UCSD-AML1 (cell line): ENCODE results near the gene KIAA0825.

Experiments used
- DNase-seq: peaks from one replicate; lab custom pipeline; 2025; ENCODE audit not compliant: unreplicated experiment; lab: John Stamatoyannopoulos, UW

Gene KIAA0825

DNA sequence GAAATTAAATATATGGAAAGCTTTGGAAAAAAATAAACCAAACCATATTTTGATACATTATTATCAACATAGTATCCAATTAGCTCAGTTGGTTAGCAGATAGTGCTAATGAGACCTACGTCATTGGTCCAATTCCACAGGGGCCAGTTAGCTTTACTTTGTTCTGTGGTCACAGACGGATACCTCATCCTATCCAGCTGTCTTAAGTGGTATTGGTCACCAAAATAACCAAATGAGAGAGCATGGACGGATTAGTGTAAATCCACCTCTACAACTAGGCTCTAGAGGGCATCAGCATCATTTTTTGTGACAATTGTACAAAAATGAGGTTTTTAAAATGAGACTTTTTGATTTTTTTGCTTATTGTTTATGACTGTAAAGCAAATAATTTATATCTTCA is 364.2 kb downstream of the KIAA0825 start:
- no peak for DNase-seq

DNA sequence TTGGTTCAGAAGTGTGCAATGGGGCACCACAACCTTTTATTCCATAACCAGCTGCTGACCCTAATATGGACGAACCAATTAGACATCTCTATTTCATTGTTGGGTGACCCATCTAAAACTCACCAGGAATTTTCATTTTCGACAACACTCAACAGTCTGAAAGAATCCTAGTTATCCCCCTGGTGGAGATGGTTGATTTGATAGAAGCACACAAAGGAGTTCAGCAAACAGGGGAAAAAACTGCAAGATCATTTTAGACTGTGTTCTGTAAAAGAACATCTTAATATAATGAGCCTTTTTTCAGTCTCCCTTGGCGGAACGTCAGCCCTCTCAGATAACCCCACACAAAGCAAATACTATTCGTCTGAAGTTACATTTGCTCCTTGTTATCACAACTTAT is 367.4 kb downstream of the KIAA0825 start:
- no peak for DNase-seq

DNA sequence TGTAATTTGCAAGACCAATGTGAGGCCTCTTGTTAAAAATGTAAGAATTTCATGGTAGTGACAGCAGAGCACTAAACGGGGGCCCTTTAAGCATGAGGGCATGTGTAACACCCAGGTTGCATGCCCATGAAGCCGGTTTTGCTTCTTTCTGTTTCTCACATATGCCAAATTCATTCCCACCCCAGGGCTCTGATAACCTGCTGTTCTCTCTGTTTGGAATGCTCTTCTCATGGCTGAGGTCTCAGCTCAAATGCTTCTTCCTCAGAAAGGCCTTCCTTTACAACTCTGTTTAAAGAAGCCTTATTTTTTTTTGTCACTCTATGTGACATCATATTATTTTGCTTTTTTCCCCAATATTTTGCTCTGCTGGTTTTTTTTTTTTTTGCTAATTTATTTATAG is 369.0 kb downstream of the KIAA0825 start:
- DNase-seq, result no peak

DNA sequence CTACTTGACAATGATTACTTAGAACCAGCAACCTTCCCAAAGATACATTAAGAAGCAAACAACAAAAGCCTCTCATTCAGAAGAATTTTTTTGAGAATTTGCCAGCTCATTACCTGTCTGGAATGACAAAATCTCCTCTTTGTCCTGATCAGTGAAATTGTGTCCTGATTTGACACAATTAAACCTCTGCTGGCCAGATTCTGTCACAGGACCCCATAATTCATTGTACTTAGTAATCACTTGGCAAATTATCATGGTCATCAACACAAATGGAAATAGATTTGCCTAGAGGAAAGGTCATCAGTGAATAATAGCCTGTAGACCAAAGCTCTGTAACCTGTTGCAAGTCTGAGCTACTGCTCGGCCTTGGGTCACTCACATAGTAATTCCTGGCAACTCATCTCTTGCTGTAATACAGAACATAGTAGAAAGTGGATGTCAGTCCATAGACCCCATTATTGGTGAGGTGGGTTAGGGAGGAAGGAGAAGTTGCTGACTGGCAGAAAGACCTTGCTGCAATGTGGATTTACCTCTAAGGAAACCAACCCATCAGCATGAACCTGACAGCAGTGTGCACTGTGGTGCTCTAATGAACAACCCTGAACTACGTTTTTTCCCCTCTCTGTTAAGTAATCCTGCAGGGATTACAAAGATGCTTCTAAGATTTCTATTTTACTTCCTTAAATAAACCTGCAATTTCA is 370.1 kb downstream of the KIAA0825 start:
- no peak for DNase-seq

DNA sequence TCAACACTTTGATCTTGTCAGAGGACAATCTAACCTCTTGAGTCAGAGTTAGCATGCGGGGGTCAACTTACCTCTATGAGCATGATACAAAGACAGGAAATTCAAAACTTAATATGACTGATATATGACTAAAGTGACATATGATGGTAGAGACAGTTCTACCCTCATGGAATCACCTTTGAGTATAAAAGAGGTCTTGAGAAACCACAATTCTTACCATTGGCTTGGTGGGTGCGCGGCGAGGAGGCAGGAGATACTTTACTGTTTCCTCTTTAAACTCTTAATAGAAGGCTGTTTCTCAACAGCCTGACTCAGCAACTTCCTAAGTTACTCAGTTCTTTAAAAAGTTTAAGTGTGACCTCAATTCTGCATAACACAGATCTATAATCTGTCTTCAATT is 372.8 kb downstream of the KIAA0825 start:
- no peak for DNase-seq

DNA sequence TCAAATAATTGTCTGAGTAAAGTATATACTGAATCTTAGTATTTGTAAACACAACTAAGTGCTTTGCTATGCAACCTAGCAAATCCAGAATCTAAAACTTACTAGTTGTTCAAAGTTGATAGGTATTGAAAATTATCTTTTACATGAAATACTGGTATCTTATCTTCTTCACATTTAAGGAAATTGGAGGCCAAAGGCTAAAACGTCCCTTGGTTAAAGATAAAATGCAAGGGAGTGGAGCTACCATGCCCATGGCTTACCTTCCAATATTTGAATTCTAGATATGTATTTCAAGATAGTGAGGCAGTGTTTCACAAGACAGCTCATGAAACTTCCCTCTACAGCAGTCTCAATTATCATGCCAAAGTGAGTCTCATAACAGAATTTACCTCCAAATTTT is 373.5 kb downstream of the KIAA0825 start:
- no peak for DNase-seq

DNA sequence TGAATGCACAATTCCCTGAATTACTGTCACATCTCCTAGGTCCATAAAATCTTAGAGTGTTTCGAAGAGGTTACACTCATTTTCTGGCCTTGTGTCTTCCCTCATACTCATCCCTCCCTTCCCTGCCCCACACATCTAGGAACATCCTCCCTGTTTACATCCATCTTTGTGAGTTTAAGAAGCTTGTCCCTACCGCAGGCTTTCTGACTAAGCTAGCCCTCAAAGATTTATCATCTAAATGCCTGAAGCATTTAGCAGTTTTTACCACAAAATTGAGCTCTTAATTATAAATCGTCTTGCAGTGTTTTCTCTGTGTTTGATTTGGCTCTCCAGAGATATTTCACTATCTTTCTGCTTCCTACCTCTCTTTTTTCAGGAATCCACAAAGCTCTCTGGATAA is 374.8 kb downstream of the KIAA0825 start:
- no peak for DNase-seq

DNA sequence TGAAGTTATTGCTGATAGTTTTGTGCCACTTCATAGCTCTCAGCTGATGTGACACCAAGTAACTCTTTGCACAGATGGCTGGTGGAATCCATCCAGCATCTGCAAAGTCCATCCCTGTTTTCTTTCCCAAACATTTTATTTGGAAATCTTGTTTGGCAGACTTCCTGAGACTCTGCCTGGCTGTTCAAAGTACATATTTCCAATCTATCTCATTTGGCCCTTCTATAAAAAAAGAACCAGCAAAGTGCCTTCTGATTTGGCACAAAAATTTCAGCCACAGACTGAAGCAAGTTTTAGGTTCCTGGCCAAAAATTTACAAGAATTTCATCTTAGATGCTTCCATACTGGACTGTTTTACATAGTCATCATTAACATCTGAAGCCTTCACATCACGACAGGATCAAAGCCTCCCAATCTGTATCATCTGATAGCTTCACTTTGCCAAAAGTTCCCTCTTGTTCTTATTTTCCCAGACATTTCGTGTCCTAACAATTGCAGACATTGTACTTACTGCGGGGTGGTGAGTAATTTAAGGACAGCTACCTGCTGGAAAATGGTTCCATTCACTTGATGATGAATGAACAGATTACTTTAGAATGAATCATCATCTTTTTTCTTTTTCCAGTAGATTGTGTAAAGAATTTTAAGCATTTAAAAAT is 377.3 kb downstream of the KIAA0825 start:
- no peak for DNase-seq

DNA sequence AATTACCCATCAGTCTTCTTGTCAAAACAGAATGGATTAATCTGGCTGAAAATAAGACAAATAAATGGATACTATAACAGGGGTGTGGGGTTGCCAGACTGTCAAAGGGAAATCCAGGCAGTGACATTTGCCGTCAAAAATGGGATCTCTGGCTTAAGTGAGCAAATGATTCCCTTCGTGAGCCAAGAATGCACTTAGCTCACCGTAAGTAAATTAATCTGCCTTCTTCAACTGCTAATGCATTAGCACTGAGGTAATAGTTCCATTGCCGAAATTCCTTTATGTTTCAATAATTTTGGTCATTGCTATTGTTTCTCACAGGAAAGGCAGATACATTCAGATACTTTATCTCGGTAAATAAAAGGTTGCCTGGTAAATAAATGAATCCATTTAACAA is 377.8 kb downstream of the KIAA0825 start:
- no peak for DNase-seq

DNA sequence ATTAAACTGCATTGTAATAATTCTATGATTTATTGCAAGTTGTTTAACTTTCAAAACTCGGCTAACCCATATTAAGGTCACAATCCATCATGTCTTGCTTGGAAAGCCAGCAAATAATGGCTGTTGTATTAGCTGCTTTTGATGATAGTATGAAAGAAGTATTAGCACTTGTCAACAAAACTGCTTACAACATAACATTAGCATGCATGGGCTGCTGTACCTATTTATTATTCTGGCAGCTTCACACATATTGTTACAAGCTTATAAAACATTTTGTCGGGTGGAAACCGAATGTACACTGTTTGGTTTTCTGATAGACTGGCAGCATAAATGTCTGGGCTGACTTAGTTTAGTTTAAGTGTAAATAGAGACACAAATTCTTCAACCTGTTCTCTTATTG is 378.3 kb downstream of the KIAA0825 start:
- no peak for DNase-seq

DNA sequence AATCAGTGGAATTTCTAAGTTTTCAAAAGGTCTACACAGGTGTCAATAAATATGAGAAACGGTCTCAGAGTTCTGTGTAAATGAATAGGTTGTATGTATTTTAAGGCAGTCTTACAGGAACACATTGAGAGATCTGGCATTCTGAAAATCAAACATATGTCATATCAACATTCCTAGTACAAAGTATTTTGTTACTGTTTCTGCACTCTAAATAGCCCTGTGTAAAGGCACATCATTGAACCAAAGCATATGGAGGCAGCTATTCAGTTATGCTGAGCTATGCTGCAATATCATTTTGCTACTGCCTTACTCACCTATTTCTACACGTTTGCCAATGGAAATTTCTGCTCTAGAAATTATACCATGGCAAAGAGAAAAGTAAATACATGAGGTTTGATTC is 379.1 kb downstream of the KIAA0825 start:
- DNase-seq, result no peak

DNA sequence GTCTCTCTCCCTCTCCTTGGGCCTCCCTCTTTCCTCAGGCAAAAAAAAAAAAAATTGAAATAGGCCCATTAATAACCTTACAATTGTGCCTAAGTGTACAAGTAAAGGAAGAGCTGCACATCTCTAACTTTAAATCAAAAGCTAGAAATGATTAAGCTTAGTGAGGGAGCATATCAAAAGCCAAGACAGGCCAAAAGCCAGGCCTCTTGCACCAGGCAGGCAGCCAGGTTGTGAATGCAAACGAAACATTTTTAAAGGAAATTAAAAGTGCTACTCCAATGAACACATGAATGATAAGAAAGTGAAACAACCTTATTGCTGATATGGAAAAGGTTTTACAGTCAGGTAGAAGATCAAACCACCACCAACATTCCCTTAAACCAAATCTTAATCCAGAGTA is 383.4 kb downstream of the KIAA0825 start:
- no peak for DNase-seq

DNA sequence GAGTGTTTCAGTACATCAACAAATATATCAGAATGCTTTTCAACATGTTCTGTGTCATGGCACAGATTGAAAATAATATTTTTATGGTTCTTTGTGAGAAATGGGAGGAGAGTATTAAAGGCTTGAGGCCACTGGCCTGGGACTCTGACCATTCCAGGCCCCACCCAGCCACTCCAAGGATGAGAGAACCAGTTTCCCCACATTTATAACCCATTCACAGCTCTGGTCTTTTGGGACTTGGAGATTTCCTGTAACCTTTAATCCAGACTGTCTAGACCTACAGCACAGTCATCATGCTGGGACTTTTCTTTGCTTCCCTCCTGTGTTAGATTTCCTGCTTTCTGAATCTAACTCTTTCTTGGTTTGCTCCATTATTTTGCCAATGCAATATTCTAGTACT is 389.6 kb downstream of the KIAA0825 start:
- no peak for DNase-seq

DNA sequence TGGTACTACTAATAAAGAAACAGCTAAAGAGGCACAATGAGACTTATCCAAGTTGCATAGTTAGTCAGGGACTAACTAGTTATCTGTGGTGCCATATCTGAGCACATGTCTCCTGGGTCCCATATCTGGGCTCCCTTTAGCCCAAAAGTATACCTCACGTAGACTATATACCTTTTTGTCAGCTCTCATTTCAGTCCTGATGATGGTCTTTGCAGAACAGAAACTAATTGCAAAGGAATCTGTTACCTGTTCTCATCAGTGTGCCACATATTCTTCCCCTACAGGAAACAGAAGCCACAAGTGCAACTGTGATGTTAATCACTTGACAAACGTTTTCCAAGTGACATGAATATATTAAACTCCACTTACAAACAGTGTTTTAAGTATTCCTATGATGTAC is 395.2 kb downstream of the KIAA0825 start:
- DNase-seq, result no peak

DNA sequence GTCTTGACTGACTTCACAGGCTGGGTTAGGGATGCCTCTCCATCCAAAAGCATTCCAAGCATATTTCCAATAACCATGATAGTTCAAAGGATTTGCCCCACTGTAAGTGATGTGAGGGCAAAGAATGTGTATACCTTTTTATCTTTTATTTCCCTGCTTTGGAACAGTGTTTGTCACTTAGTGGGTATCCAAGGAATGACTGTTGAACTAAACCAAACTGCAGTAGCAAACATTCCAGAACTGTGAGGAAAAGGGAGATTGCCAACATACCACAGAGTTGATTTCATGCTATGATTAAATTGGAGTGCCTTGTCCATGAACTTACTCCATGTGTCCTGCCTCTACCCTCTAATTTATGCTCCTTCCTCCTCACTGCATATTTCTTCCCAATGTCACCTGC is 400.0 kb downstream of the KIAA0825 start:
- DNase-seq, result no peak

DNA sequence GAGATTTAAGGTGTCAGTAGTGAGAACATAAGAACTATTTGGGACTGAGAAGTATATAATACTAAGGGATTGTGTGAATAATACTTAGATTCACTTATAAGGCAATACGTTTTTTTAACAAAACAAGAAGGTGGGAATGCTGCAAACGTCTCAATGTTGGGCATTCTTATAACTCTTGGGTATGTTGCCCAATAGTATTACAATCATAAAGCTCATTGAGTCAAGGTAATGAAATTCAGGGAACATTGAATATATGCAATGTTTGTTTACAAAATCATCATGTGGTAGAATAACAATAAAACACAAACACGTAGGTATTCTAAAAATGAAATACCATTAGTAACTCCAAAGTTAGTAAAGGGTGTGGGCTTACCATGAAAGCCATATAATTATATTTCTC is 400.7 kb downstream of the KIAA0825 start:
- DNase-seq, result no peak

DNA sequence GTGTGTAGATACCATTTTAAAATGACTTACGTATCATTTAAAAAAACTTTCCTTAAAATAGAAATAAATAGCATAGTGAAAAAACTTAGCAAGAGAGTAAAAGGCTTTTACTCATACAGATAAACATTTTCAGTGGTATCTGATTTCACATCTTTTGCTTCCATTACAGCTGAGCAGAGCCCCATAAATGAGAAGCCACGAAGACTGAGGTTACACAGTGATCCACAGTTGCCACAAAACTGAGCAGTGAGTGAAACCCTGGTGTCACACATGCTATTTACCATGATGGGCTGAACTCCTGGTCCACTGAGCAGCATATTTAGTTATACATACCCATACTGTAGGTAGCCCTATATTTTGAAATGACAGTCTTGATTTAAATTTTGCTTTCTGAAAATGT is 401.2 kb downstream of the KIAA0825 start:
- no peak for DNase-seq

DNA sequence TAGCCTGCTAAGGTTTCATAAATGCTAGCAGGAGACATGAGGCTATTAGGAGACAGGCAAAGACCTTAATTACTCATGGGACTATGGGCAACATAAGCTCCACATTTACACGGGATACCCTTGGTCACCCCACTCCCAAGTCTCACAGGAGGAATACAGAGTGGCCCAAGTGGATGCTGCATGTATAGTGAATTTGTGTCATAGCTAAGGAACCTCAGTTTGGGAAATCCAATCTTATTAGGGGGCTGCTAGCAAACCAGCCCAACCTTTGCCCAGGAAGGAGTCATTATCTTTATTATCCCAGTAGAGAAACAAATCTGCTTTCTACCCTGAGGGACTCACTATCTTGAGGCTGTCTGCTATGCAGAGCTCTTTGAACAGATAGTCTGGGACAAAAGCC is 405.9 kb downstream of the KIAA0825 start:
- DNase-seq, result no peak

DNA sequence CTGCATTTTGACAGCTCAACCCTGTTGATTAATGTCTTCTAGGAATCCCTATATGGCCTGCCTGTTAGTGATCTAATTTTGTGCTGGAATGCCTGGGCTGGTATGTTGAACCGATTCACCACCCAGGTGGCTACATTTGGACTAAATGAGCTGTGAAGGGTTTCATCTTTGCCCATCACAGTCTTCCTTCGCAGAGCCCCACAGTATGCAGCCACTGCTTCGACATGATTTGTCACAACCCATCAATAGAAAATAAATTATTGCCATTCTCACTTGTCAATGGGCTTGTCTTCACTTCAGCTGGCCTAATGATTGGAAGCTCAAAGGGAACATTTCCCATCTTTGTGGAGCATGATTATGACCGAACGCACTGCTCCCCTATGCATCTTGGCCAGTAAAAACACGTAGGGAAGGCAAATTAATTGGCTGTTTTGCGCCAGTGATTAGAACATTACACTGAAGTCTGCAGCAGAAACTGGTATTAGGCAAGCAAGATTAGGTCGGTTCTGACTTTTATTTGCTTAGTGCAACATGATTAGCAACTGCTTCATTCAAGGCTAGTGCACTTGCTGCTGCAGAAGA is 408.5 kb downstream of the KIAA0825 start:
- no peak for DNase-seq

DNA sequence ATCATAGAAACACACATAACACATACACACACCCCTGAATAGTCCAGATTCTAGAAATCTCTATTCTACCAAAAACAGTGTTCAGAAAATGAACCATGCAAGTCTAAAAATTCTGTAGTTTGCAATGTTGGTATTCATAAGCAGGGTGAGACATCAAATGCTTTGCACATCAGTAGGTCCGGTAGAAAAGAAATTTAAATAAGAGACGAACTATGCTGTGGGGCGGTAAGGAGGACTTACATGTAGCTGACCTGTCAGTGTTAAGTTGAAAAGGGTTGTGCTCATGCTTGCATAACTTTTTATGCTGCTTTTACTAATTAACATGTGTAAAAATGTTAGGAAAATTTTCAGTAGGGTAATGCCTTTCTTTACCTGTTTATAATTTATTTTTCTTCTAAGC is 409.1 kb downstream of the KIAA0825 start:
- no peak for DNase-seq

DNA sequence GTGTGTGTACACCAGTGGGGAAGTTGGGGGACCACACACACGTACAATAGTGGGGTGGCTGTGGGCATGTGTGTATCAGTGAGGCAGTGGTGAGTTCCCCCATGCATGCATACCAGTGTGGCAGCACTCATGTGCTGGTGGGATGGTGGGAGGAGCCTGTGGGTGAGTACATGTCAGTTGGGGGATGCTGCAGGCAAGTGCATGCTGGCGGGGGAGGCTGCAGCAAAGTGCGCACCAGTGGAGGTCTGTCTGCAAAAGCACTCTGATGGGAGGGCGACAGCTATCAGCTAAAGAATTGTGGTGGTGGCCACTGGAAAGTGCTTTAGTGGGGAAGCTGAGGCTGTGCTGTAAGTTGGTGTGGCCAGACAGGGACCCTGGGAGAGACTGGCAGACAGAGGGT is 418.8 kb downstream of the KIAA0825 start:
- DNase-seq, result no peak

DNA sequence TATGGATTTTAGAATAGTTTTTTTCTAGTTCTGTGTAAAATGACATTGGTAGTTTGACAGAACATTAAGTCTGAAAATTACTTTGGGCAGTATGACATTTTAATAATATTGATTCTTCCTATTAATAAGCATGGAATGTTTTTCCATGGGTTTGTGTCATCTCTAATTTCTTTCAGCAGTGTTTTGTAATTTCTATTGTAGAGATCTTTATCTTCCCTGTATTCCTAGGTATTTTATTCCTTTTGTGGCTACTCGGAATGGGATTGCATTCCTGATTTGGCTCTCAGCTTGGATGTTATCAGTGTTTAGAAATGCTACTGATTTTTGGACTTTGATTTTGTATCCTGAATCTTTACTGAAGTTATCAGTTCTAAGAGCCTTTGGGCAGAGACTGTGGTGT is 420.4 kb downstream of the KIAA0825 start:
- DNase-seq, result no peak

DNA sequence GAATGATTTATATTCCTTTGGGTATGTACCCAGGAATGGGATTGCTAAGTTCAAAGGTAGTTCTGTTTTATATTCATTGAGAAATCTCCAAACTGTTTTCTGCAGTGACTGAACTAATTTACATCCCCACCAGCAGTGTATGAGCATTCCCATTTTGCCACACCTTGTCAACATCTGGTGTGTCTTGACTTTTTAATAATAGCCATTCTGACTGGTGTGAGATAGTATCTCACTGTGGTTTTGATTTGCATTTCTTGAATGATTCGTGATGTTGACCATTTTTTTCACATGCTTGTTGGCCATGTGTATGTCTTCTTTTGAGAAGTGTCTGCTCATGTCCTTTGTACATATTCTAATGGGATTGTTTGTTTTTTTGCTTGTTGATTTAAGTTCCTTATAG is 421.5 kb downstream of the KIAA0825 start:
- no peak for DNase-seq
